ENCODE measurements around the gene TMEM248. TPM values are rescaled to one million over a fixed set of nuclear protein-coding genes. Genes with fewer than 3 reads are reported as not detected.
"Not testable (repeated sequence)": the region's sequence is repeated elsewhere in the genome, so short reads cannot be mapped to it uniquely, and the experiment has no call there.

The TMEM248 gene
- total RNA-seq, 1 donor from 2014 or later: 117 TPM

- no peak for DNase-seq (ENCODE audit: extremely low read depth, low read depth, low spot score)
These were observed 13.3 kb upstream of the TMEM248 start for GRCh38 chr7:66907731-66908130.

DNA sequence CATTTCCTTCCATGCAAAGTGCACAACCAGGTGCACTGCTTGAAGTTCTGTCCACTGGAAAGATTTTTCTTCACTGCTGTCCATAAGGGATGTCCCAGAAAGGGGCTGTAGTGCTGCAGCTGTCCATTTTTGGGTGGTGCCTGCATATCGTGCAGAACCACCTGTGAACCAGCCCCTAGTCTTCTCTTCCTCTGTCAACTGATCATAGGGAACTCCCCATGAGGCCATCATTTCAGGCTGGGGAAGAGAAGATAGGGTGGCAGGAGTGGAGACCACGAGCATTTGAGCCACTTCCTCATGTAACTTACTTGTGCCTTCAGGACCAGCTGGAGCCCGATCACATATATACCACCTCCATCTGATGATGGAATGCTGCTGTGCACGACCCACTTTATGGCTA lies 12.4 kb upstream of the TMEM248 start:
- DNase-seq (ENCODE audit: extremely low read depth, low read depth, low spot score): not testable (repeated sequence)

DNA sequence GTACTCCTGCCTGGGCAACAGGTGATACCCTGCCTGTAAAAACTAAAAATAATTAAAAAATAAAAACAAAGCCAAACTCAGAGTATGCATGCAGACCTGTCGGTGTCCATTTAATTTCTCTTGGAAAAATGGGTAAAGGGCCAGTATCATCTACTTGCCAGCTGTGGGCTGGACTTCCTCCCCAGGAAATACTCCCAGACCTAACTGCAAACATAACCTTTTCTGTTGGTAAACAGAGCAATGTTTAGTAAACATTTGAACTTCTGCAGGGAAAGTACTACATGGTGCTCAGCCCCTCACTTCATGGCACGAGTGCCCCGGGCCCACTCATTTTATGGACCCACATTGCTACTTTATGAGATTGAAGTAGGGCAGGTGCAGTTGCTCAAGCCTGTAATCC lies 10.2 kb upstream of the TMEM248 start:
- DNase-seq (ENCODE audit: extremely low read depth, low read depth, low spot score): no peak

GRCh38 chr7:66911191-66911590 lies 9.8 kb upstream of the TMEM248 start:
- not testable (repeated sequence) for DNase-seq (ENCODE audit: extremely low read depth, low read depth, low spot score)

DNA sequence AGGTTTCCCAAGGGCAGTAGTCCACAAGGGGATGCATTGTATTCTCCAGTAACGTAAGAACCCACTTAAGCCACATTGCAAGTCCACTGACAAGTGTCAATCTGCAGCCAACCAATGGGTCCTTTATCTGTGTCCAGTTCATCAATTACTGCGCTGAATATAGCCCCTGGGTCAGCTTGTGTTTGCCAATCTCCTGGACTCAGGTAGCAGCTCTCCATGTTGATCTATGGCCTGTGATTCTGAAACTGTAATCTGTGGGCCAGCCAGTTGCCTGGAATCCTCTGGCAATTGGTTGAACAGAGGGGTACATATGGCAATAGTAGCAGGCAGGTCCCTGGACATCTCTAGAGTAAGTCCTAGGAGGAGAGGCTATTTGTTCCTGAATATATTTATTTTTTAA lies 8.8 kb upstream of the TMEM248 start:
- no peak for DNase-seq (ENCODE audit: extremely low read depth, low read depth, low spot score)

GRCh38 chr7:66913118-66914037 lies 7.6 kb upstream of the TMEM248 start:
- no peak for DNase-seq (ENCODE audit: extremely low read depth, low read depth, low spot score)

DNA sequence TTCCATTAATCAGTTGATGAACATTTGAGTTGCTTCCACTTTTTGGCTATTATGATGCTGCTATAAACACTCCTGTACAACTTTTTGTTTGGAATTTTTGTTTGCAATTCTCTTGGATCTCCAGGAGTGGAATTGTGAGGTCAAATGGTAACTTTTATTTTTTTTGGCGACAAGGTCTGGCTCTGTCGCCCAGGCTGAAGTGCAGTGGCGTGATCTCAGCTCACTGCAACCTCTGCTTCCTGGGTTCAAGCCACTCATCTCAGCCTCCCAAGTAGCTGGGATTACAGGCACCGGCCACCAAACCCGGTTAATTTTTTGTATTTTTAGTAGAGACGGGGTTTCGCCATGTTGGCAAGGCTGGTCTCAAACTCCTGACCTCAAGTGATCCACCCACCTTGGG lies 3.1 kb upstream of the TMEM248 start:
- not testable (repeated sequence) for DNase-seq (ENCODE audit: extremely low read depth, low read depth, low spot score)

GRCh38 chr7:66919304-66919703 lies 1.7 kb upstream of the TMEM248 start:
- no peak for DNase-seq (ENCODE audit: extremely low read depth, low read depth, low spot score)

GRCh38 chr7:66919704-66920103 lies 1.3 kb upstream of the TMEM248 start:
- DNase-seq (ENCODE audit: extremely low read depth, low read depth, low spot score): no peak

GRCh38 chr7:66920256-66920655 lies 769 bp upstream of the TMEM248 start:
- DNase-seq (ENCODE audit: extremely low read depth, low read depth, low spot score): no peak

DNA sequence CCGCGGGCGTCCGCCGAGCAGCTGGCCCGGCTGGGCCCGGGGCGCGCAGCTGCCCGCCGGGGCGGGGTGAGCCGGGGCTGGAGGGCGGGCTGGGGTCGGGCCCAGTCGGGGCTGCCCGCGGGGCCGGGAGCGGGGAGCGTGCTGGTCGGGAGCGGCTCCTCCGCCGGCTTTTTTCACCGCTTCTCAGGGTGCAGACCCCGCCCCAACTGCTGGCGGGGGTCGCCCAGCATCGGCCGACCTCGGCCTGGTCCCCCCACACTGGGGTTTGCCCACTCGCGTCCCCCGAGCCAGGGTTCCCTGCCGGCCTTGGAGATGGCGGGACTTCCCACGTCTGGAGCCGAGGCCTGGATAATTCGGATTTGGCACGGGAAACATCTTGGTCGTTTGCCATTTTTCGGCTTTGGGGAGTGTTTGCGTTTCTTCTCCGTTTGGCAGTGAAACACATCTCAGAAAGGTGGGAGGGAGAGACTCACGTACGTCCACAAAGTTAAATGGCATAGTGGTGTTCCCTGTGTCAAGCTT lies 432 bp downstream of the TMEM248 start:
- DNase-seq (ENCODE audit: extremely low read depth, low read depth, low spot score): no peak

DNA sequence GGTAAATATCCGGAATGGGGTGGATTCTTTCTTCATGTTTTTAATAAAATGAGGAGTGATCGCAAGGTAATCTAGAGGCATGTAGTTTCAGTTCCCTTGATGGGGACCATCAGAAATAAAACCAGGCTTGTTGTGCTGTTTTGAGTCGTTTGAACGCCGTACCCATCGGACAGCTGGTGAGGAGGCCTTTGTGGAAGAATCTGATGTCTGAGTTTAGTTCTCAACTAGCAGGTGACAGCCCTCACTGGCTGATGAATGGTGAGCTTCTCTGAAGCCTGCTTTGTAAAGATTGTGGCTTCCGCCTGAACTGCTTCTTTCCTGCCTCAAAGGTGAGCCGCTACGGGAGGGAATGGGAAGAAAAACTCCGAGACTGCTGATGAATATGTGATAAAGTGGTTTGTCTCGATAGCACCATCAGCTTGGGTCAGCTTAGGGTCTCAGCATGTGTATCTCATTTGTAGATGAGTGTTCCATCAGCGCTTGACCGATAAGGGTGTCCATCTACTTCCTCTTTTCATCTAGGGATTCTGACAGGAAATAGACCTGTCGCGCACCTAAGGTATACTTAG lies 977 bp downstream of the TMEM248 start:
- DNase-seq (ENCODE audit: extremely low read depth, low read depth, low spot score): no peak

DNA sequence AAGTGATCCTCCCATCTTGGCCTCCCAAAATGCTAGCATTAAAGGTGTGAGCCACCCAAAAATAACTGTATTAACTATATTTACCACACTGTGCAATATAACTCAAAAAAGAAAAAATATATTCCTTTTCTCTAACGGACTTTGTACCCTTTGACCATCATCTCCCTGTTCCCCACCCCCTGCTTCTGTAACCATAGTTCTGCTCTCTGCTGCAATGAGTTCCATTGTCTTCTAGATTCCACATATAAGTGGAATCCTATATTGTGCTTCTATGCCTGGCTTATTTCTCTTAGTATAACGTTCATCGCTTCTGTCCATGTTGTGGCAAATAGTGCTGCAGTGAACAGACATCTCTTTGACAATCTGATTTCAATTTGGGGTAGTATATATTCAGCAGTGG lies 4.2 kb downstream of the TMEM248 start:
- DNase-seq (ENCODE audit: extremely low read depth, low read depth, low spot score): no peak

DNA sequence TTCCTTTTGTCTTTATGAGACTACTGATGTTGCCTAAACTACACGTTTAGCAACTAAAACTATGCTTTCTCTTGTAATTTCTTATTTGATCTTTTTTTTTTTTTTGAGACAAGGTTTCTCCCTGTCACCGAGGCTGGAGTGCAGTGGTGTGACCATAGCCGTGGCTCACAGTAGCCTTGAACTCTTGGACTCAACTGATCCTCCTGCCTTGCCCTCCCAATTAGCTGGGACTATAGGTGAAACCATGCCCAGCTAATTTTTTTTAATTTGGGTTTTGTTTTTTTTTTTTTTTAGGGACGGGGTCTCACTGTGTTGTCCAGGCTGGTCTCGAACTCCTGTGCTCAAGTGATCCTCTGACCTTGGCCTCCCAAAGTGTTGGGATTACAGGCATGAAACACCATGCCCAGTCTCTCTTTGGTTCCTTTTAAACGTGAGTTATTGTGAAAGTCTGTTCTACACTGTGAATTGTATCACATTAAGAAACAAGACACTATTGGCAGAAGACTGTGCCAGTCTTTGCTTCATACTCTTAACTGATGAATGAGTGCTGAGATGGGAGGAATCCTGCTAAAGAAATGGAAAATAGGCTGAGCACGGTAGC lies 6.4 kb downstream of the TMEM248 start:
- DNase-seq (ENCODE audit: extremely low read depth, low read depth, low spot score): no peak

- no peak for DNase-seq (ENCODE audit: extremely low read depth, low read depth, low spot score)
These were observed 7.4 kb downstream of the TMEM248 start for GRCh38 chr7:66928388-66928787.

- DNase-seq (ENCODE audit: extremely low read depth, low read depth, low spot score): no peak
These were observed 8.1 kb downstream of the TMEM248 start for GRCh38 chr7:66929165-66929564.

- DNase-seq (ENCODE audit: extremely low read depth, low read depth, low spot score): no peak
These were observed 8.9 kb downstream of the TMEM248 start for GRCh38 chr7:66929935-66930334.

DNA sequence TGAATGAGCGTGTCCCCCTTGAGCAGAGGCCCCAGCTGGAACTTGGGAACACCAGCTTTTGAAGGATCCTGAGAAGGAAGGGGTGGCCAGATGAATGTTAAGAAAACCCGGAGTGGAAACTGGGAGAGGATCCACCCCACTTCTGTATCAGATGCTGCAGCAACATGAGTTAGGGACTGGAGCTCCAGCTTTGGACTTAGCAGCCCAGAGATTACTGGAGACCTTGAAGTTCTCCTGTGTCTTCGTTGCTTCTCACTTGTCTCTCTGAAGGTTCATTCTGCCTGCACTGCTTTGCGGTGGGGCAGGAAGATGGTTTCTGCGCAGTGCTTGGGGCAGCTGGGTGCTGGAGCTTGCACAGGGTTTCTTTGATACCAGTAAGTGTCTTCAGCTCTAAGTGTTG lies 9.3 kb downstream of the TMEM248 start:
- DNase-seq (ENCODE audit: extremely low read depth, low read depth, low spot score): no peak

DNA sequence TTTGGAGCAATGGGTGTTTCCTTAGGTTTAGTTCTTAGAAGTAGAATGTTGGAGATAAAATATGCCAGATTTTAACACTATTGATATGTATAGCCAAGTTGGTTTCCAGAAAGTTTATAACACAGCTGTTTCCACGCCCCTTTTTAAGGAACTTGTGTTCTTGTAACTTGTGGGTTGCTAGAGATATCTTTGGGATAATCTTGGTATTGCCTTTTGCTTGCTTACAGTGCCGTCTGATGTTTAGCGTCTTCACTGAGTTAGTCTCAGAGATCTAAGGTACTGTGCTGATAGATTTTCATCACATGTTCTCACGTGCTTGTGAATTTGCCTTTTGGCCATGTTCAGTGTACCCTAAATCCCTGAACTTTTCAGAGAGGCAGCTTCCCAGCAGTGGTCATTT lies 12.4 kb downstream of the TMEM248 start:
- DNase-seq (ENCODE audit: extremely low read depth, low read depth, low spot score): no peak

DNA sequence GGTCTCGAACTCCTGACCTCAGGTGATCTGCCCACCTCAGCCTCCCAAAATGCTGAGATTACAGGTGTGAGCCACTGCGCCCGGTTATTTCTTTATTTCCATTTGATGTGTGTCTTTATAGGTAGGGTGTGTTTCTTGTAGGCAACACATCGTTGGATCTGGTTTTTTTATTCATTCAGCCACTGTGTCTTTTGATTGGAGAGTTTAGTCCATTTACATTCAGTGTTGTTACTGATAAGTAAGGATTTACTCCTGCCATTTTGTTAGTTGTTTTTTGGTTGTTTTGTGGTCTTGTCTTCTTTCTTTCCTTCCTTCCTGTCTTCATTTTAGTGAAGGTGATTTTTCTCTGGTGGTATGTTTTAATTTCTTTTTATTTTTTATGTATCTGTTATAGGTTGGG lies 16.9 kb downstream of the TMEM248 start:
- DNase-seq (ENCODE audit: extremely low read depth, low read depth, low spot score): no peak

- DNase-seq (ENCODE audit: extremely low read depth, low read depth, low spot score): no peak
These were observed 18.3 kb downstream of the TMEM248 start for GRCh38 chr7:66939325-66939724.

DNA sequence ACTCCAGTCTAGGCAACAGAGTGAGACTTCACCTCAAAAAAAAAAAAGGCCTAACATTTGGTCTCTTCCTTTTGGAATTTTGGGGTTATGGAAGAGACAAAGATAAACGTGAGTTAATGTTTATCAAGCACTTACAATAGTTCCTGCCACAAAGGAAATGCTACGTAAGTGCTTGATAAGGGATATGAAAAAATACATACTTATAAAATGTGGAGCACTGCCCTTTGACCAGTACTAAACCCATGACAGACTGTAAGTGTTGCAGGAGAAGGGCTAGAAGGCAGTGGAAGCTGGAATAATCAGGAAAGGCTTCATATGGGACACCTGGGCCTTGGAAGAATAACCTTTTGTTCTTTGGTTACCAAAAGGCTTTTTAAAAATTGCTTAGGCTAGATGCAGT lies 25.5 kb downstream of the TMEM248 start:
- DNase-seq (ENCODE audit: extremely low read depth, low read depth, low spot score): peak; percentile 71

Measured in glomerular endothelial cell (primary cell).